ENCODE data around the gene RBBP8NL.

DNA sequence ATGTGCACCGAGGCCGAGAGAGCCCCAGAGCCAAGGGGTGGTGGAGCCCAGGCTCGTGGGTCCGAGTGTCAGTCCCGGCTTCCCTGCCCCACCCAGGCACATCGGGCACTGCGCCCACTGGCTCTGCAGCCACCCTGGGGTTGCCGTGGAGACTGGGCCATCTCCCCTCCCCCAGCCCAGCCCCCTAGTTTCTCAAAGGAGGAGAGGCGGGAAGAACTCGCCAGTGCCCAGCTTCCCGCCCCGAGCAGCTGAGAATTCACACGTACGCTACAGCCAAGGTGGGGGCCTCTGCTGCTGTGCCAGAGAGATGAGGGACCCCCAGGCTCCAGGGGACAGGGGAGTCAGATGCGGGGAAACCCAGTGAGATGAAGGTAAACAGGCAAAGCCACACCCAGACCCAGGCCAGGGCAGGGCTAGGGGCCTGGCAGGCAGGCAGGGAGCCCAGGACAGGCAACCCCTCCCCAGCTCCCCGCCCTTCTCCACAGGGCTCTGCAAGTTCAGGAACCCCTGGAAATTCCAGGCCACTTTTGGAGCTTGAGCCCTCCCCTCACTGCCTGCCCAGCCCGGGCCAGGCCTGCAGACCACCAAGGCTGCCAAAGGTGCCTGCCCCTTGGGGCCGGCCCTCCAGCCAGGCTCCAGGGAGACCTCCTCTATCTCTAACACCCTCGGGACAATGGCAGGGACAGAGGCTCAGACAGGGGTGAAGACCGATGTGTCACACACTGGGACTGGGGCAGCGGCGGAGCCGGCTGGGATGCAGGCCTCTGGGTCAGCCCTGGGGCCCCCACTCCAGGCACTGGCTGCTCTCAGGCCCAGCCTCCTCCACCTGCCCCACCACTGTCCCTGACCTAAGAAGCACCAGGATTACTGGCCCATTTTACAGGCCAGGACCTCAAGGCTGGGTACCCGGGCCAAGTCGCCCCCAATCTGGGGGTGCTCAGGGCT lies 66.2 kb downstream of the RBBP8NL start:
- TF ChIP-seq, protein P1, sequence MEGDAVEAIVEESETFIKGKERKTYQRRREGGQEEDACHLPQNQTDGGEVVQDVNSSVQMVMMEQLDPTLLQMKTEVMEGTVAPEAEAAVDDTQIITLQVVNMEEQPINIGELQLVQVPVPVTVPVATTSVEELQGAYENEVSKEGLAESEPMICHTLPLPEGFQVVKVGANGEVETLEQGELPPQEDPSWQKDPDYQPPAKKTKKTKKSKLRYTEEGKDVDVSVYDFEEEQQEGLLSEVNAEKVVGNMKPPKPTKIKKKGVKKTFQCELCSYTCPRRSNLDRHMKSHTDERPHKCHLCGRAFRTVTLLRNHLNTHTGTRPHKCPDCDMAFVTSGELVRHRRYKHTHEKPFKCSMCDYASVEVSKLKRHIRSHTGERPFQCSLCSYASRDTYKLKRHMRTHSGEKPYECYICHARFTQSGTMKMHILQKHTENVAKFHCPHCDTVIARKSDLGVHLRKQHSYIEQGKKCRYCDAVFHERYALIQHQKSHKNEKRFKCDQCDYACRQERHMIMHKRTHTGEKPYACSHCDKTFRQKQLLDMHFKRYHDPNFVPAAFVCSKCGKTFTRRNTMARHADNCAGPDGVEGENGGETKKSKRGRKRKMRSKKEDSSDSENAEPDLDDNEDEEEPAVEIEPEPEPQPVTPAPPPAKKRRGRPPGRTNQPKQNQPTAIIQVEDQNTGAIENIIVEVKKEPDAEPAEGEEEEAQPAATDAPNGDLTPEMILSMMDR (IDR thresholded peaks at IDR 0.05): no peak
- no peak for TF ChIP-seq POLR2A (IDR thresholded peaks at IDR 0.05)
